Upper lobe of left lung (tissue), 4 donors: ENCODE results near the gene RNASEH2C.

Experiments
- EP300 ChIP-seq, 4 donors: sonication (generic); formaldehyde crosslinking; IDR thresholded peaks; one replicate each; pipeline ENCODE4 v1.5.1; 2017; ENCODE audit warnings: antibody characterized with exemption in 4 of 4, control low read depth in 2 of 4
- POLR2A ChIP-seq, 4 donors: fragments of 450-650 bp; IDR thresholded peaks; one replicate each; pipeline ENCODE4 v1.5.1; 2016 to 2017; ENCODE audit warnings: antibody characterized with exemption in 4 of 4, mild to moderate bottlenecking in 2 of 4
- POLR2AphosphoS5 ChIP-seq, 2 donors: sonication (generic); formaldehyde crosslinking; IDR thresholded peaks; one replicate each; pipeline ENCODE4 v1.5.1; 2017; ENCODE audit warnings: antibody characterized with exemption in 2 of 2
- TF ChIP-seq, protein P1 (sequence below), 6 experiments: fragments of 450-650 bp in 4 of 6; fragments of 200-600 bp in 2 of 6; sonication (generic) in 2 of 6; IDR thresholded peaks; one replicate each; pipeline ENCODE4 v1.5.1; 2016 to 2019; ENCODE audit warnings: antibody characterized with exemption in 6 of 6

DNA sequence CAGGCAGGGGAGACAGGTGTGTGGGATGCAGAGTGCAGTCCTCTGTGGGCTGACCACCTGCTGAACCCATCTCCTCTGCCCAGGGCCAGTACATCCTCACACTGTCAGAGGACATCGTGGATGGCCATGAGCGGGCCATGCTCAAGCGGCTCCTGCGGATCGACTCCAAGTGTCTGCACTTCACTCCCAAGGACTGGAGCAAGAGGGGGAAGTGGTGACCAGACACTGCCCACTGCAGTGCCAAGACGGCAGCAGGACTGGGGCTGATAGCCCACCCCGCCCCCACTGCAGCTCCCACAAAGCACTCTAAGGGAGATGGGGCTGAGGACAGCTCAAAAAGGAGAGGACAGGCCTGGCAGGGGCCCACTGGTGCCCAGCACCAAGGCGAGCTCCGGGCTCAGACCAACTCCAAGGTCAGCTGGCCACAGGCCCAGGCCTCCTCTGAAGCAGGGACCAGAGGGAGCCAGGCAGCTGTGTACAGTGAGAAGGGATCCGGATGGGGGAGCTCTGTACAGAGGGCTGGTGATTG lies 1.6 kb downstream of the RNASEH2C start:
- TF ChIP-seq, protein P1, sequence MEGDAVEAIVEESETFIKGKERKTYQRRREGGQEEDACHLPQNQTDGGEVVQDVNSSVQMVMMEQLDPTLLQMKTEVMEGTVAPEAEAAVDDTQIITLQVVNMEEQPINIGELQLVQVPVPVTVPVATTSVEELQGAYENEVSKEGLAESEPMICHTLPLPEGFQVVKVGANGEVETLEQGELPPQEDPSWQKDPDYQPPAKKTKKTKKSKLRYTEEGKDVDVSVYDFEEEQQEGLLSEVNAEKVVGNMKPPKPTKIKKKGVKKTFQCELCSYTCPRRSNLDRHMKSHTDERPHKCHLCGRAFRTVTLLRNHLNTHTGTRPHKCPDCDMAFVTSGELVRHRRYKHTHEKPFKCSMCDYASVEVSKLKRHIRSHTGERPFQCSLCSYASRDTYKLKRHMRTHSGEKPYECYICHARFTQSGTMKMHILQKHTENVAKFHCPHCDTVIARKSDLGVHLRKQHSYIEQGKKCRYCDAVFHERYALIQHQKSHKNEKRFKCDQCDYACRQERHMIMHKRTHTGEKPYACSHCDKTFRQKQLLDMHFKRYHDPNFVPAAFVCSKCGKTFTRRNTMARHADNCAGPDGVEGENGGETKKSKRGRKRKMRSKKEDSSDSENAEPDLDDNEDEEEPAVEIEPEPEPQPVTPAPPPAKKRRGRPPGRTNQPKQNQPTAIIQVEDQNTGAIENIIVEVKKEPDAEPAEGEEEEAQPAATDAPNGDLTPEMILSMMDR (IDR thresholded peaks at IDR 0.05): no peak
- TF ChIP-seq POLR2A (IDR thresholded peaks at IDR 0.05) (no peak), EP300 (IDR thresholded peaks at IDR 0.05) (no peak), POLR2AphosphoS5 (IDR thresholded peaks at IDR 0.05) (no peak)
